ENCODE measurements around the gene ALMS1.
"Not testable (repeated sequence)": the region's sequence is repeated elsewhere in the genome, so short reads cannot be mapped to it uniquely, and the experiment has no call there.

ALMS1 gene

DNA sequence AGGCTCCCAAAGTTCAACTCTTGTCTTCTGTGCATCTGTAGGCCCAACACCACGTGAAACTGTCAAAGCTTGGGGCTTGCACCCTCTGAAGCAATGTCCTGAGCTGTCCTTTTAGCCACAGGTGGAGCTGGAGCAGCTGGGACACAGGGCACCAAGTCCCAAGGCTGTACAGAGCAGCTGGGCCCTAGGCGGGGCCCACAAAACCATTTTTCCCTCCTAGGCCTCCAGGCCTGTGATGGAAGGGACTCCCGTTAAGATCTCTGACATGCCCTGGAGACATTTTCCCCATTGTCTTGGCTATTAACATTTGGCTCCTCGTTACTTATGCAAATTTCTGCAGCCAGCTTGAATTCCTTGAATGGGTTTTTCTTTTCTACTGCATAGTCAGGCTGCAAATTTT, 145.1 kb downstream of the ALMS1 start:
- DNase-seq, result not testable (repeated sequence)

GRCh38 chr2:73532381-73532780, 146.7 kb downstream of the ALMS1 start:
- no peak for DNase-seq

DNA sequence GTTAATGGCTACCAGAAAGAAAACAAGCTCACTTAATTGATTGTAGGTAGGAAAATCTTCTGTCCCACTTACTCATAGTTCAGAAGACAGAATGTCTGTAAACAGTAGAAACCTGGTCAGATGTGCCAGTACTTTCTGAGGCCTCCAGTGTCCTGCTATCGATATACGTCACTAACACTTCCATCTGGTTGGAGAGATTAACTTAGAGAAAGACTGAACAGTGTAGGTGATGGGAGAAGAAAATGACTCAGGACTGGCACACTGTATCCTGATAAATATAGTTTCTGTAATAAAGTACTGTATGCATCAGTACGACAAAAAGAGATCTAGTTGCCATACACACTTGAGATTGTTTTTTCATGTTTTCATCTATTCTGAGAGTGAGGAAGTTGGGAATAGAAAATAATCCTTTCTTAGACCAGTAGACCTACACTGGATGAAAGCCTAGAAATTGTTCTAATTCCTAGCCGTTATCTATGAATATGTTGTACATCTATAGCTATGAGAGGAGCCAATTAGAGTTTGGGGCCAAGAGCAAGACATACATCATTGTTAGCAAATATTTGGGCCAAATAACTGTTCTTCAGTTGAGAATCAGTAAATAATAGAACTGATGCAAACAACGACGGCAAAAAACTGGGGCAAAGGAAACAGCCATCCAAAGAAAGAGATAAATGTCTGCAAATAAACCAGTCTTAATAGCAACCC, 150.7 kb downstream of the ALMS1 start:
- no peak for DNase-seq

GRCh38 chr2:73560875-73561274, 175.2 kb downstream of the ALMS1 start:
- DNase-seq, result not testable (repeated sequence)

DNA sequence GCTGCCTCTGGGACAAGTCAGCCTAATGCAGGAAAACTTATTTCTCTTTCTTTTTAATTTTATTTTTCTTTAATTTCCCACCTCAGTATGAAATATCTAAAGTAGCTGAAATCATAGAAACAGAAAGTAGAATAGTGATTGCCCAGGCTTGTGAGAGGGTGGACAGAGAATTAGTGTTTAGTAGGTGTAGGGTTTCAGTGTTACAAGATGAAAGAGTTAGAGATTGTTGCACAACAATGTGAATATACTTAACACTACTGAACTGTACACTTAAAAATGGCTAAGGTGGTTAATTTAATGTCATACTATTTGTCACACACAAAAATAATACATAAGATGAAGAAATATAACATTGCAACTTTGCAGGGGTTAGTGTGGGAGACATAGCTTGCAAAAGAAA, 175.8 kb downstream of the ALMS1 start:
- no peak for DNase-seq

DNA sequence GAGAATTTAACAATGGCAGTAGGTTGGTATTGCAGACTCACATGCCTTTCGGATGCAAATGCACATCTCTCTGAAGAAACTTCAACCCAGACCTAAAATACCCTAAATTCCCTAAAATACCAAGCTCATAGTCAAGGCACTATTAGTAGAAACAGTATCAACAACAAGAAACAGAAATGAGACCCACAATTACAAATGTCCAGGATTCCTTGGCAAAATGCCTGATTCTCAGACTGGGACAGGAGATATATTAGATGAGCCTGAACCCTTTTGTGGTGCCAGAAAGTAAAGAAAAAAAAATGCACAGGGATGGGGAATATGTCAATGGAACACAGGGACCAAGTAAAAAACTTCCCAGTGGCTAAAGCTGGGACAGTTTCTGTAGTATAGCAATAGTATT, 179.3 kb downstream of the ALMS1 start:
- DNase-seq, result no peak

GRCh38 chr2:73566288-73566878, 180.7 kb downstream of the ALMS1 start:
- DNase-seq, result no peak

DNA sequence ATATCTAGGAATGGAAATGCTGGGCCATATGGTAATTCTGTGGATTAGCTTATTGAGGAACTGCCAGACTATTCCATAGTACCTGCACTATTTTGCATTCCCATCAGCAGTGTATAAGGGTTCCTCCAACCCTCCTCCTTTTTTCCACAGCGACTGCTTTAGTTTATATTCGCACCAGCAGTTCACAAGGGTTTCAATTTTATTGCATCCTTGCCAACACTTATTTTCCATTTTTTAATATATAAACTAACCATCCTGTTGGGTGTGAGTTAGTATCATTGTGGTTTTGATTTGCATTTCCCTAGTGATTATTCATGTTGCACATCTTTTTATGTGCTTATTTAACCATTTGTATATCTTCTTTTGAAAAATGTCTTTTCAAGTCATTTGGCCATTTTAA, 189.6 kb downstream of the ALMS1 start:
- no peak for DNase-seq

GRCh38 chr2:73582364-73582763, 196.7 kb downstream of the ALMS1 start:
- no peak for DNase-seq

GRCh38 chr2:73588177-73588576, 202.5 kb downstream of the ALMS1 start:
- no peak for DNase-seq

DNA sequence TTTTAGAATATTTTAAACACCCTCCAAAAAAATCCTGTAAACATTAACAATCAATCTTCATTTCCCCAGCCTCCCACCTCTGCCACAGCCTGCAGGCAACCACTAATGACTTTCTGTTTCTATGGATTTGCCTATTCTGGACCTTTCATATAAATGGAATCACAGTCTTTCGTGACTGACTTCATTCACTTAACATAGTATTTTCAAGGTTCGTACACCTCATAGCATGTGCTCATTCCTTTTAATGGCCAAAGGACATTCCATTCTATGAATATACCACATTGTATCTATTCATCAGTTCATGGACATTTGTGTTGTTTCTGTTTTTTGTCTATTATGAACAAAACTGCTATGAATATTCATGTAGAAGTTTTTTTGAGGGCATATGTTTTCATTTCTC, 208.0 kb downstream of the ALMS1 start:
- DNase-seq, result no peak

DNA sequence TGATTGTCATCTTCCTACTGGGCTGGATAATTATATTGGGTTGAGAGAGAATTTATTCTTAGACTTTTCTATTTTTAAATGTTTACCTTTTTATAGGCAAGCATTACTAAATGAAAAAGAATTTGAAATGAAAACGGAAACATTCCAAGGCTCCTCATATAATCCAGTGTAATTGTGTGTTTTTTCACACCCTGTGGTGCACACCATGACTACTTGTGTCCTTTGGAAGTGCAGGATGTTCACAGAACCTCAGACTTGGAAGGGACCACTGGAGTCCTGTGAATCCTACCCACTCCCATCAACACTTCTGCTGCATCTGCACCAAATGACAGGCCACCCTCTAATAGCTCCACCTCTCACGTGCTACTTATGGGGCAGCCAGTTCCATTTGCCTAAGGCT, 208.6 kb downstream of the ALMS1 start:
- no peak for DNase-seq

GRCh38 chr2:73601780-73602179, 216.1 kb downstream of the ALMS1 start:
- no peak for DNase-seq

GRCh38 chr2:73603099-73603588, 217.5 kb downstream of the ALMS1 start:
- not testable (repeated sequence) for DNase-seq

DNA sequence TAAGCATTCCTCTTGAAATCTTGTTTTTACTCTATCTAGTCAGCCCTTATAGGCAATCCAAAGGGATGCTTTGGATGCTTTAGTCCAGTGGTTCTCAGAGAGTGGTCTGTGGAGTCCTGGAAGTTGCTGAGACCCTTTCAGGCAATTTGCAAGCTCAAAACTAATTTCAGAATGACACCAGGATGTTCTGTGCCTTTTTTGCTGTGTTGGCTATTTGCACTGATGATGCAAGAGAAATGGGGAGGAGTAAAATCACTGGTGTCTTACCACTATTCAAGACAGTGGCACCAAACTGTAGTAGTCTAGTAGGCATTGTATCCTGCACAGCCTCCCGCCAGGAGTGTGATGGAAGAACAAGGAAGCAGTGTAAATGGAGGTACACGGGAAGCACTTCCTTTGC, 219.0 kb downstream of the ALMS1 start:
- DNase-seq, result not testable (repeated sequence)

DNA sequence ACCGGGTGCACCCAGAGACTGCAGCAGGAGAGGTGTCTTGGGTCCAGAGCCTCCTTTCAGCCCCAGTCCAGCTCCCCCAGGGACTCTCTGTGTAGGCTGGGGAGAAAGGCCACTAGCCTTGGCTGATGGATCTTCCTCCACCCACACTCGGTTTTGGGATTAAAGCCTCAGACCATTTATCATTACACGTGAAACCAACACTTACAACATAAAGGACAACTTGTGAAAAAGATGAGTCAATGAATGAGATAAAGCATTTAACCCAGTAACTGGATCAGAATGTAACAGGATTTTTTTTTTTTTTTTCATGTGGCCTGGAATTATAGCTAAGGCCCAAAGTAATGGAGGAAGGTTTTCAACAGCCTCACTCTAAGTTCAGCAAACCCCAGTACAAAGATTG, 224.5 kb downstream of the ALMS1 start:
- no peak for DNase-seq

DNA sequence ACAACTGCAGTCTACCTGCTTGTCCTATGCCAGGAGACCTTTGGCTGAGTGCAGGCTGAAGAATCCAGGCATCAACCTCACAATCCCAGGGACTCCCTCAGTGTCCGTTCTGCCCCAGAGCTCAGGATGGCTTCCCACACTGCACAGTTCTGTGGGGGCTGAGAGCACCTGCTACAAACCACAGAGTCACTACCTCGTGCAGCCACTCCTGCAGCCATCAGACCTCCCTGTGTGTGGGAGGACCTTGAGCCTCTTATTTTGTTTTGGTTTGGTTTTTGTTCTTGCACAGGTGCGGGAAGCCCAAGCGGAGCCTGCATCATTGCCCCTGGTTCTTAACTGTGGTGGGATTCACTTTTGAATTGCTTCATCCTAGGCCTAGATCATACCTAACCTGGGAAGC, 225.6 kb downstream of the ALMS1 start:
- DNase-seq, result no peak

GRCh38 chr2:73611867-73612266, 226.2 kb downstream of the ALMS1 start:
- no peak for DNase-seq

DNA sequence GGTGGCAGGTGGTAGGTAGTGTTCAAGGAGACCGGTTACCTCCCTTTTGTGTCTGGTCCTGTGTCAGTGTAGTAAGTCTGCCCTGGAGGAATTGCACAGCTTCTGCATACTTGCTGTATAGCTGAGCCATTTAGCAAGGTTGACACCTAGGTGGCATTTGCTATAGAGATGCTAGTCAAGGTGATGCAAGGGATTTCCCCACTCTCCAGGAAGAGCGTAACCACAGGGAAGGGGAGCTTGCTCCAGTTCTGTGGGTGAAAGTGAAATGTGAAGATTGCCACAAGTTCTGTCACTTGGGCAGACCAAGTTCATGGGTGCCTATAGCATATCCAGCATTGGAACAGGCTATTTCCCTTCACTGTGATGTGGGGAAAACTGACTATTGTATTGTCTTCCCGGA, 228.5 kb downstream of the ALMS1 start:
- DNase-seq, result no peak

DNA sequence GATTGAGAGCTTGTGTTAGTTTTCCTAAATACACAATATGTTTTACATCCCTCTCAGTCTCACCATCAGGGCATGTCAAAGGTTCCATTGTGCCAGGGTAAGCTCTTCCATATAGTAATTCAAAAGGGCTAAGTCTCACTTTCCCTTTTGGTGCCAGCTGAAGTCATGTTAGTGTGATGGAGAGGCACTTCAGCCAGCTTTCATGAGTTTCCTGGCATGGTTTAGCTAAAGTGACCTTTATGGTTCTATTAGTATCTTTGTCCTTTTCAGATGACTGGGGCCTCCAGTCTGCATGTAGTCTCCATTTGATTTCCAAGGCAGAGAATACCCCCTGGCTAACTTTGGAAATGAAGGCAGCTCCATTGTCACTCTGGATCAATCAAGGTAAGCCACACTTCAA, 229.4 kb downstream of the ALMS1 start:
- no peak for DNase-seq

DNA sequence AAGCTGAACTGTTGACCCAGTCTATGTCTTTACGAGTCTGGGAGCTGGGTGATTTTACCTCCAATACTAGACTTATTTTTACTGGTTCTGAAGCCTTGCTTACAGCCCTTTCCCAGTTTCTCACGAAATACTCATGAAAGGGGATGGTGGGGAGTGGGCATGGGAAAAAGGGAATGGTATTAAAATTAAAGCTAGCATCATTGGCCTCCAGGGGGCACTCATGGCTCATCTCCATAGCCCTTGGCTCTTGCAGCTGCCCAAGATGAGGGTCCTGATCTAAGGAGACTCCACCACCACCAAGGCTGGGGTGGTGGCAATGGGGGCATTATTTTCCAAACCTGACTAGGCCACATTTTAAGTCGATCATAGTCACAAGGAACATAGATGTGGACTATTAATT, 234.3 kb downstream of the ALMS1 start:
- not testable (repeated sequence) for DNase-seq

DNA sequence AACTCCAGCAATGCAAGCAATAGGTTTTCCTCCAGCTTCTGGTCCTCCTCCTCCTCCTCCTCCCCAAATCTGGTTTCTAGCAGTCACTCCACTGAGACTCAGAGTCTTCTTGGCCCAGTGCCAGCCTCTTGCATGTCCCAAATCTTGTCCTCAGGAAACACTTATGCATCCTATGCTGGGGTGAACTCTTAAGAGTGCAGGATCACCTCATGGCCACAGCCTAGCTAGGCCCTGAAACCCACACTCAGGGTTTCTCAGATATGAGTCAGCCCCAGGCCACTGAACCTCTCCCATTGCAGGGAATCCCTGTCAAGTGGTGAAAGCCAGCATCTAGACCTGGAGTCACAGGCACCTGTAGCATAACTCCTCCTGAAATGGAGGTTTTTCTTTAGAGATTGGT, 238.4 kb downstream of the ALMS1 start:
- not testable (repeated sequence) for DNase-seq

- not testable (repeated sequence) for DNase-seq
Measured at GRCh38 chr2:73624625-73625024, 239.0 kb downstream of the ALMS1 start.

- DNase-seq, result not testable (repeated sequence)
Measured at GRCh38 chr2:73626237-73626636, 240.6 kb downstream of the ALMS1 start.

GRCh38 chr2:73628493-73628892, 242.9 kb downstream of the ALMS1 start:
- not testable (repeated sequence) for DNase-seq

Measured in CD4-positive, alpha-beta T cell treated with Interleukin-1 beta for 1 hour (primary cell).